A204.1 (cell line): Measurements from ENCODE around the gene MRPL41.
"Not testable (repeated sequence)": the region's sequence is repeated elsewhere in the genome, so short reads cannot be mapped to it uniquely, and the experiment has no call there.

Experiments
- FAIRE-seq: peaks from 2 replicates; lab custom pipeline; 2012; peaks lifted over from hg19 to GRCh38; lab: Jason Lieb, UNC

MRPL41 gene

DNA sequence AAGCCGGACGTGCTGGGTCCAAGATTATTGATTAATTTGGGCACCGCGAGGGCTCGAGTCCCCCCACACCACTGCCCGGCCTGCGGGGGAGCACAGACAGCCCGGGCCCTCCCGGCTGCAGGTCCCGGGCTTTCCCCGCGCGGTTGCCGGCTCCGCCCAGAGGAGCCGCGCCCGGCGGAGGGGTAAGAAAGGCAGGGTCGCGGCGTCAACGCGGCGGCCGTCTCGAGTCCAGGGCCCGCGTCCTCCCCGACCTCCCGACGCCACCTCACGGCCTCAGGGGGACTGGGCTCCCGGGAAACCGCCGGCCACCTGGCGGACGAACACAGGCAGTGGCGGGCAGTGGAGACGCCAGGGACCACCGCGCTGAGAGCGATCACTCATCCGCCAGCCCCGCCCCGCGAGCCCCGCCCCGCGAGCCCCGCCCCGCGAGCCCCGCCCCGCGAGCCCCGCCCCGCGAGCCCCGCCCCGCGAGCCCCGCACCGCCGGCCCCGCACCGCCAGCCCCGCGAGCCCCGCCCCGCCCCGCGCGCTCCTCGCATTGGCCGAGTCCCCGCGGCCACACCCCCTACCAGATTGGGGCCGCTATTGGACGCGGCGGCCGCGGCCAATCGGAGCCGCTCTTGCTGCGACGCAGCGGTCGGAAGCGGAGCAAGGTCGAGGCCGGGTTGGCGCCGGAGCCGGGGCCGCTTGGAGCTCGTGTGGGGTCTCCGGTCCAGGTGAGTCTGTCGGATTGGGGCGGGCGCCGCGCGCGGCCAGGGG is at the start of gene MRPL41:
TSS of gene MRPL41 (plus strand) at position 616 of the 758 bp plus-strand sequence. CDS start 203 bp downstream, outside the sequence.
- FAIRE-seq: no peak

GRCh38 chr9:137502008-137502911 is 49.4 kb upstream of the MRPL41 start:
- no peak for FAIRE-seq

DNA sequence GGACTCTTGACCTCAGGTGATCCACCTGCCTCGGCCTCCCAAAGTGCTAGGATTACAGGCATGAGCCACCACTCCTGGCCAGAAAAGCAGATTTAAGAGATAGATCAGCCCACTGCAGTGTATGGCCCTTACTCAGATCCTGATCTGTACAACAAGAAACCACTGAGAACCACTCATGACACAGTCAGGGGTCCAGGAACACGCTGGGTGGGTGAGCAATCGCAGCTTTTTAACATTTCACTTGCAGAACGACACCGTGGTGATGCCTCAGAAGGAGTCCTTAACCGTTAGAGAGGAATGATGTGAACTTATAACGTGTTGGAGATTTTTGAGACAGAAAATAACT is 47.3 kb upstream of the MRPL41 start:
- FAIRE-seq: no peak

DNA sequence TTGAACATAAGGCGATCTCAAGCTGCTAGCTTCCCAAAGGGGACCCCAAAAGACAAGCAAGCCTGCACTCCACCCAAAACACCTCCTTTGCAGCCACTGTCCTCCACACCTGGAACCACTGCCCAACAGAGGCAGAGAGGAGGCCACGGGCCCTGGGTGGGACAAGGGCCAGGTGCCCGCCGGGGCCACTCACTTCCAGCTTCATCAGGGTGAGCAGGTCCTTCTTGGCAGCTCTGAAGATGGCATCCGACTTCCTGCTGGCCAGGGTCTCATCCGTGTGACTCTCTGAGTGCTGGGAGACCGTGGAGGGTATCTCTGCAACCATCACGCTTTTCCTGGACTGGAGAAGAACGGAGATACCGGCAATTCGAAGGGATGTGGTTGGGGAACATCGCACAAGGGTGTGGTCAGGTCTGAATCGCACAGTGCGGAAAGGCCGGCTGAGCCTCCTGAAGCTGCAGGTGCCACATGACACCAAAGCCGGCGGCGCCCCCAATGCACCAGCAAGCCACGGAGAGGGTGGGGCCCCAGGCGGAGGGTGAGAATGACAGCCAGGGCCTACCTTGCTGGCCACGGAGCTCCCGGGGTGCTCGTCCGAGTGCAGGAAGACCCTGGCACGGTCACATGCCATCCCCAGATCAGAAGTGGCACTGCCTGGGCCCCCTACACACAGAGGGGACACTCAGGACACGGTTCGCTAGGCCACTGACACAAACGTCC is 46.1 kb upstream of the MRPL41 start:
- FAIRE-seq: no peak

- FAIRE-seq: no peak
Measured at GRCh38 chr9:137506274-137506673, 45.4 kb upstream of the MRPL41 start.

- no peak for FAIRE-seq
Measured at GRCh38 chr9:137506702-137507171, 44.9 kb upstream of the MRPL41 start.

- no peak for FAIRE-seq
Measured at GRCh38 chr9:137509198-137509597, 42.5 kb upstream of the MRPL41 start.

- FAIRE-seq: not testable (repeated sequence)
Measured at GRCh38 chr9:137511126-137511525, 40.6 kb upstream of the MRPL41 start.

DNA sequence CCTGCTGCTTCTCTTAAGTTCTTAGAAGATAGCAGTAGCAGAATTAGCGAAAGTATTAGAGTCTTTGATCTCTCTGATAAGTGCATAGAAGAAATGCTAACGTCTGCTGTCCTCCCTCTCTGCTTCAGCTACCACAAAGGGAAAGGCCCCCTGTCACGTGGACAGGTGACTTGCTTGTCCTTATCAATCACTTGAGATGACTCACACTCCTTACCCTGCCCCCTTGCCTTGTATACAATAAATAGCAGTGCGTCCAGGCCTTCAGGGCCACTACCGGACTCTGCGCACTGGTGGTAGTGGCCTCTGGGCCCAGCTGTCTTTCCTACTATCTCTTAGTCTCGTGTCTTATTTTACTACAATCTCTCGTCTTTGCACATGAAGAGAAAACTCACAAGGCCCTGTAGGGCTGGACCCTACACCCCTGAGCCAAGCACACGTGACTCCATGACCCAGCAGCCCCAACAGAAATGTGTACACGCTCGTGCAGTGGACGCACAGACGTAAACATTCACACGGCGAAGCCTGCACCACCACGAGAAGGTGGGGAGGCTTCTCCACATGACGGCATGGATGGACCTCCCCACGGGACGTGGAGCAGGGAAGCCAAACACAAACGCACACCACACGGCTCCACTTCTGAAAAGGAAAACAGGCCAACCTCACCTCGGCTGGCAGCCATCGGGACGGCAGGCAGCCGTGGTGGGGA is 39.8 kb upstream of the MRPL41 start:
- no peak for FAIRE-seq

DNA sequence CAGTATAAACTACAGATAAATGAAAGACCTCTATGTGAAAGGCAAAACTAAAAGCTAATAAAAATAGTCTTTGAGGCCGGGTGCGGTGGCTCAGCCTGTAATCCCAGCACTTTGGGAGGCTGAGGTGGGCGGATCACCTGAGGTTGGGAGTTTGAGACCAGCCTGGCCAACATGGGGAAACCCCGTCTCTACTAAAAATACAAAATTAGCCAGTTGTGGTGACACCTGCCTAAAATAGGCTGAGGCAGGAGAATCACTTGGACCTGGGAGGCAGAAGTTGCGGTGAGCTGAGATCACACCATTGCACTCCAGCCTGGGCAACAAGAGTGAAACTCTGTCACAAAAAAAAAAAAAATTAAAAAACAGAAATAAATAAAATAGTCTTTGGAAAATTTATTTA is 38.5 kb upstream of the MRPL41 start:
- FAIRE-seq: not testable (repeated sequence)

GRCh38 chr9:137513801-137514570 is 37.7 kb upstream of the MRPL41 start:
- FAIRE-seq: not testable (repeated sequence)

DNA sequence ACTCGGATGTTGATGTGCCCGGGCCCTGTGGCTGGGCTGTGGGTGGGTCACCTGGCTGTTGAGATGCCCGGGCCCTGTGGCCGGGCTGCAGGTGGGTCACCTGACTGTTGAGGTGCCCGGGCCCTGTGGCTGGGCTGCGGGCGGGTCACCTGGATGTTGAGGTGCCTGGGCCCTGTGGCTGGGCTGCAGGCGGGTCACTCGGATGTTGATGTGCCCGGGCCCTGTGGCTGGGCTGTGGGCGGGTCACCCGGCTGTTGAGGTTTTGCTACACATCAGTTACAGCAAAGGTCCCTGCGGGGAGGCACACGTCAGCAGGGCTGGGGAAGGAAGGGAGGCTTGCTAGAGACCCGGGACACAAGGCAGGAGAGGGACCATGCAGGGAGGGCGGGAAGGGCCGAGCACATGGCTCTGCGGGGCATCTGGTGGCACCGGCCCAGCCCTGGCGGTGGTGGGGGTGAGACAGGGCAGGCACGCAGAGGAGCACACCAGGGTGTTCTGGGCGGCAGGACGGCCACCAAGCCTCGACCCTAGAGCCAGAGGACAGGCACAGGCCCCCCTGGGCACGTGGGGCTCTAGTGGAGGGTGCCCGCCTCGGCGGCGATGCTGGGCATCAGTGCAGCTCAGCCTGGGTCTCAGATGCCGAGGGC is 36.9 kb upstream of the MRPL41 start:
- no peak for FAIRE-seq

DNA sequence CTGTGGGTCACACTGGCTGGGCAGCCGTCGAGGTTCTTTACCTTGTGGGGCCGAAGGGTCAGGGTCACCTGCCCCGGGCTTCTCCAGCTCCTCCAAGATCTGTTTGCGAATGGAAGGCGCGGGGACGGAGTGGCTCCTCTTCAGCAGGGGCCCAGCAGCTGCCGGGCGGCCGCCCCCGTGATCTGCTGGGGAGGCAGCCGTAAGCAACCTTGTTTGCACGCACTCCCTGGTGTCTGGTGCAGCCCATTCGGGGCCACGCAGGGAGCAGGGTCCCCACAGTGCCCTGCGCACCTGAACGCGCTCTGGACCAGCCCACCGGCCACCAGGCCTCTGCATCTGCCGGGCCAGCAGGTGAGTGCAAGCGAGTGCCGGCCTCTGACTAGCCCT is 36.3 kb upstream of the MRPL41 start:
- no peak for FAIRE-seq

GRCh38 chr9:137516144-137516917 is 35.3 kb upstream of the MRPL41 start:
- FAIRE-seq: no peak

- FAIRE-seq: not testable (repeated sequence)
Measured at GRCh38 chr9:137518661-137519459, 32.8 kb upstream of the MRPL41 start.

DNA sequence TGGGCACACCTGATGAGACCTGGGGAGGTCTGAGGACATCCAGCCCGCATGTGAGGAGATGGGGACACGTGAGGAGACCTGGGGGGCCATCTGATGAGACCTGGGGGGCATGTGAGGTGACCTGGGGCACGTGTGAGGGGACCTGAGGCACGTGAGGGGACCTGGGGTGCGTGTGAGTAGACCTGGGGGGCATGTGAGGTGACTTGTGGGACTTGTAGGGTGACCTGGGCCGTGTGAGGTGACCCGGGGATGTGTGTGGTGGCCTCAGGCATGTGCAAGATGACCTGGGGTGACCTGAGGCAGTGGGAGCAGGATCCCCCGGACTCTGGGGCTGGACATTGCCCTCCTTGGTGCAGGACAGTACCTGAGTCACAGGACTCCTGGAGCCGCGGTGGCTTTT is 32.1 kb upstream of the MRPL41 start:
- no peak for FAIRE-seq

DNA sequence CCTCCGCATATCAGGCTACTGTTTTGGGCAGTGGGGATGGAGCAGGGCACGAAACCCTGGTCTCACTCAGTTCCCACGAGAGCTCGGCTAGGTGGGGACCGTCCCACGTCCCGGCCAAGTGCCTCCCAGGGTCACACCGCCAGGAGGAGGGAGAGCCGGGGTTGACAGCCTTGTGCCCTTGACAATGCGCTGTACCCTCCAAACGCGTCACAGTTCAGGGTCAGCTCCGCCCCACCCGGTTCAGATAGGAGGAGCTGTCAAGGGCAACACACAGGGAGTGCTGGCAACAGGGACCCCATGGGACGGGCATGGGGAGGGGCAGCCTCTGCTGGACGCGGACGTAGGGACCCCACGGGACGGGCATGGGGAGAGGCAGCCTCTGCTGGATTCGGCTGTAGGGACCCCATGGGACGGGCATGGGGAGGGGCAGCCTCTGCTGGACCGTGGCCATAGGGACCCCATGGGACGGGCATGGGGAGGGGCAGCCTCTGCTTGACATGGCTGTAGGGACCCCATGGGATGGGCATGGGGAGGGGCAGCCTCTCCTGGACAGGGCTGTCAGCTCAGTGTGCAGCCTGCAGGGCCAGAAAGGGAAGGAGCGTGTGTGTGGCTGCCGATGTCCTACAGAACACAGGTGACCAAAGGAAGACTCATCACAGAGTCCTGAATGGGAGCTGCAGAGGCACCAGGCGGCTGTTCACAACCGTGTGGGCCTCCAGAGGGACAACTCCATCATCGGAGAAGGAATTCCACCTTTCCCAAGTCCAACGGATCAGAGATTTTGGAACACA is 30.9 kb upstream of the MRPL41 start:
- FAIRE-seq: no peak

GRCh38 chr9:137521405-137521985 is 30.2 kb upstream of the MRPL41 start:
- no peak for FAIRE-seq
